WI38 (cell line): ENCODE measurements around the gene SLC7A4.

Experiments
- H3K4me3 ChIP-seq: 2 replicates; pipeline ENCODE4 v1.5.1; 2011; ENCODE audit warnings: low read depth, mild to moderate bottlenecking, control low read depth, low read length
- TF ChIP-seq, protein P1 (sequence below): IDR thresholded peaks from 2 replicates; pipeline ENCODE4 v1.5.1; 2012; ENCODE audit warnings: low read depth, mild to moderate bottlenecking, control low read depth, low read length

Gene SLC7A4

DNA sequence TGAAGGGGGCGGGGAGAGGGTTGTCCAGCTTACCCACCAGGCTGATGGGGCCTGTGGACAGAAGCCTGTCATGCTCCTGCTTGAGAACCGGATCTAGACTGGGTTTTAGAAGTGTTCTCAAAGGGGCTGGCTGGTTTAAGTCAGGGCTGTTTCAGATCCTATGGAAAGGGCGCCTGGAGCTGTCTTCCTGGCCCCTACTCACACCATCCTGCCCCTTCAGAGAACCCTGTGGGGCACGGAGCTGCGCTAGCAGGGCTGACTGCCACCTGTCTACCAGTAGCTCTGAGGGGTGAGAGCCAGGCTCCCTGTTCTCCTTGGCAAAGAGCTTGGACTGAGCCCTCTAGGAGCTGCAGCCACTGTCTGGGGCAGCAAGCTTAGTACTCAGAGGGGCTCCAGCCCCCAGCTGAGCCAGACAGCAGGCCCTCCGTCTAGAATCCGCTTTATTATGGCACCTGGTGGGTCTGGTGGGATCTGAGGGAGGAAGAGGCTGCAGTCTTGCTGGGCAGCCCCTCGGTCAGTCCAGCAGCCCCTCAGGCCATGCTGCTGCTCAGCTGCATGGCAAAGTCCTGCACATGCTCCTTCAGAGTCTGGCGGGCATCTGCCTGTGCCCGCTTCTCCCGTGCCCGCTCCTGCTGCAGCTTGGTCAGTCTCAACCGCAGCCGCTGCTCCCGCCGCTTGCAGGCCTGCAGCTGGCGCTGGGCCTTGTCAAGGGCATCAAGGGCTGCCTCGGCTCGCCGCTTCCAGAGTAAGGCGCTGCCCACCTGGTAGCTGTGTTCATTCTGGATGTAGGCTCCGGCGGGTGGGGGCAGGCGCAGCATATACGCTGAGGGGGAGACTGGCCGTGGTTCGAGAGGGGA, 32.8 kb downstream of the SLC7A4 start:
- TF ChIP-seq, protein P1, sequence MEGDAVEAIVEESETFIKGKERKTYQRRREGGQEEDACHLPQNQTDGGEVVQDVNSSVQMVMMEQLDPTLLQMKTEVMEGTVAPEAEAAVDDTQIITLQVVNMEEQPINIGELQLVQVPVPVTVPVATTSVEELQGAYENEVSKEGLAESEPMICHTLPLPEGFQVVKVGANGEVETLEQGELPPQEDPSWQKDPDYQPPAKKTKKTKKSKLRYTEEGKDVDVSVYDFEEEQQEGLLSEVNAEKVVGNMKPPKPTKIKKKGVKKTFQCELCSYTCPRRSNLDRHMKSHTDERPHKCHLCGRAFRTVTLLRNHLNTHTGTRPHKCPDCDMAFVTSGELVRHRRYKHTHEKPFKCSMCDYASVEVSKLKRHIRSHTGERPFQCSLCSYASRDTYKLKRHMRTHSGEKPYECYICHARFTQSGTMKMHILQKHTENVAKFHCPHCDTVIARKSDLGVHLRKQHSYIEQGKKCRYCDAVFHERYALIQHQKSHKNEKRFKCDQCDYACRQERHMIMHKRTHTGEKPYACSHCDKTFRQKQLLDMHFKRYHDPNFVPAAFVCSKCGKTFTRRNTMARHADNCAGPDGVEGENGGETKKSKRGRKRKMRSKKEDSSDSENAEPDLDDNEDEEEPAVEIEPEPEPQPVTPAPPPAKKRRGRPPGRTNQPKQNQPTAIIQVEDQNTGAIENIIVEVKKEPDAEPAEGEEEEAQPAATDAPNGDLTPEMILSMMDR: no peak
- H3K4me3 ChIP-seq: no peak overlapping the region

DNA sequence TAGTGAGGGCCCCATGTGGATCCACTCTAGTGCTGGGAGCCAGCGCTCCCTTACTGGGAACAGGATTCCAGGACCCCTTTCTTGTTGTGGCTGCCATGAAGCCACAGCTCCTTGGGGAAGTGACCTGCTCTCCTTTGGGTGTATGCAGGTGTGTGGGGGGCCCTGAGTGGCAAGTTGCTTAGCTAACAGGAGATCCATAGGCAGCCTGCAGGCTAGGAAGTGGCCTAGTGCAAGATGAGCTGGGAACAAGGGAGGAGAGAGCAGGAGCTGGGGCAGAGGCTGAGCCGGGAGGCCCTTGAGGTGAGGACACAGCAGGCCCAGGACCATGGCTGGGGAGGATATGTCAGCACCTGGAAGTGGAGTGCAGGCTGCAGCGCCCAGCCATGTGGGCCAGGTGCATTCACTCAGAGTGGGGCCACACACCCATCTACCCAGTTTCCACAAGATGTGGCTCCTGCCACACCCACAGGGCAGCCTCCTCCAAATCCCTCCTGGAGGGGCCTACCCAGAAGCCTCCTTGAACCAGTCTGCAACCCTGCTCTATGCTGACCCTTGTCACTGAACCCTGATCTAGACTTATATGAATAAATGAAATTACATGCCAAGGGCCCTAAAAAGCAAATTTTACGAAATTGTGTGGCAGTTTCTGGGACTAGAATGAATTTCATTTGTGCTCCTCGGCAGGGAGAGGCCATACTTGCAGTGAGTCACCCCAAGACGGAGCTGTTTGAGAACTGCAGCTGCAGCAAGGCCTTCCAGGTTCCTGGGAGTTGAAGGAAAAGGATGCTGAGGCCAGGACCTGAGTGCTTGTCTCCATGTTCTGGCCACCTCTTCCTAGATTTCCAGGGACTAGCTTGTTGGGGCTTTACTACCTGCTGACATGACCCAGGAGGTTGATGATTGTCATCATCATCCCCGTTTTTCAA, 33.7 kb downstream of the SLC7A4 start:
- no peak overlapping the region for H3K4me3 ChIP-seq
- TF ChIP-seq, protein P1: no peak

DNA sequence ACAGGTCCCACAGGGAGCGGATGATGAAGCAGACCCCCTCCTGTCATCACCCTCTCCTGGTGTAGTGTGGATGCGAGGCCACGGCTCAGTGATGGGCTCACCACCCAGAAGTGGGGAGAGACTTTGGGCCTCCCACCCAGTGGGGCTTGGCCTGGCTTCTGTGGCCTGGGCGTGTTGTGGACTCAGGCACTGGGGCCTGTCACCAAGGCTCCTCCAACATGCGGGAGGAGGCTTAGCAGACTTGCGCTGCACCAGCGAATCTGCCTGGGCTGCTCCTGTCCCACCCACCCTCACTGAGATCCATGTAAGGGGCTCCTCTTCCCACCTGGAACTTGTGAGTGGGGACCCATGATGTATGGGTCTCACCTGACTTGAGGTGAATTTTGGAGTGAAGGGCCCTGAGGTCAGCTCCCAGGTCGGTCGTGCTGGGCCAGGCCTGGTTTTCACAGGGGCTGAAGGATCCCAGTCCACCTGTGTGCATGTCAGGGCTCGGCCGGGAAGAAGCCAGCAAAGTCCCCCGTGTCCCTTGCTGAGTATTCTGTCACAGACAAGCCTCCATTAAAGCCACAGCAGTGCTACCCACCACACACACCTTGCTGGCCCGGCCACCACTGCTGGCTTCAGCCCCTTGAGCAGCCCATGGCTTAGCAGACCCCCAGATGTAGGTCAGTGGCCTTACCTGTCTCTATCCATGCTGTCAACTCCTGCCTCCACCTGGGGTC, 34.7 kb downstream of the SLC7A4 start:
- TF ChIP-seq, protein P1: no peak
- no peak overlapping the region for H3K4me3 ChIP-seq

DNA sequence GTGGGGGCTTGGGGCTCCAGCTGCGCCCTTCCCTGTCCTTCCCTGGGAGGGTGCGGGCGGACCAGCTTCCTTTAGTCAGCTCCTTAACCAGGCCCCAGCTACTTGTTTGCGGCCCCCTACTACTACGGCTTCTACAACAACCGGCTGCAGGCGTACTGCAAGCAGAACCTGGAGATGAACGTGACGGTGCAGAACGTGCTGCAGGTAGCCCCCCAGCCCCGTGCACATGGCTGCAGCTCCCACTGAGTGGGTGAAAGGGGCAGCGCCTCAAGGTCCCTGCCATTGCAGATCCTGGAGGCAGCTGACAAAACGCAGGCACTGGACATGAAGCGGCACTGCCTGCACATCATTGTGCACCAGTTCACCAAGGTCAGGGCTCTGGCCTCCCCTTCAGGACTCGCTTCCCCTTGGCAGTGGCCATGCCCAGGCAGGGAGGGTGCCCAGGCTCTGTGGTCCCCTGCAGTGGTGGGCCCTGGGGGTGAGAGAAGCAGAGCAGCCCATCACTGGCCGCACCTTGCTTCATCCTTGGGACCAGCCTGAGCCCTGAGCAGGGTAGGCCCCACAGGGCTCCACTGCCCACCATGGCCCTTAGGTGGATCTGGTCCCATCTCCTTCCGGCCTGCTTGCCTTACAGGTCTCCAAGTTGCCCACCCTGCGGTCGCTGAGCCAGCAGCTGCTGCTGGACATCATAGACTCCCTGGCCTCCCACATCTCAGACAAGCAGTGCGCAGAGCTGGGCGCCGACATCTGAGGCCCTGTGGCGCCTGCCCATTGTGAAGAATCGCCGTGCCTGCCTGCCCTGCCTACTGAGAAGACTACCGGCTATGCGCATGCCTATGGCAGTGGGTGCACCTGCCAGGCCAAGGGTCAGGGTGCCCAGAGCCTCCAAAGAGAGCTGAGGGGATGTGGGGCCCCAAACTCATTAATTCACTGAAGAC, 35.5 kb downstream of the SLC7A4 start:
- no peak overlapping the region for H3K4me3 ChIP-seq
- TF ChIP-seq, protein P1: no peak

DNA sequence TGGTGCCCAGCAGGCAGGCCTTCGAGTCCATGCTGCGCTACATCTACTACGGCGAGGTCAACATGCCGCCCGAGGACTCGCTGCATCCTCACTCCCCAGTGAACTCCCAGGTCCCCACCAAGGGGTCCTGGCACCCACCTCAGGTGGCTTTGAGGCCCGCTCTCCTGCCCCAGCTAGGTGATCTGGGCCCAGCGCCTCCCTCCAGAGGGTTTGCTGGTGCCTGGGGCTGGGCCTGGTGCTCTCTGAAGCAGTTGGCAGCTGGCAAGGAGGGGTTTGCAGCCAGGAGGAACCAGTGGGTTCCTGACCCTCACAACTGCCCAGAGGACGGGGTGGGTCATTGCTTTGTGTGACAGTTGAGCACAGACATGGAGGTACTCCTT, 36.3 kb downstream of the SLC7A4 start:
- TF ChIP-seq, protein P1: no peak
- H3K4me3 ChIP-seq: no peak overlapping the region

DNA sequence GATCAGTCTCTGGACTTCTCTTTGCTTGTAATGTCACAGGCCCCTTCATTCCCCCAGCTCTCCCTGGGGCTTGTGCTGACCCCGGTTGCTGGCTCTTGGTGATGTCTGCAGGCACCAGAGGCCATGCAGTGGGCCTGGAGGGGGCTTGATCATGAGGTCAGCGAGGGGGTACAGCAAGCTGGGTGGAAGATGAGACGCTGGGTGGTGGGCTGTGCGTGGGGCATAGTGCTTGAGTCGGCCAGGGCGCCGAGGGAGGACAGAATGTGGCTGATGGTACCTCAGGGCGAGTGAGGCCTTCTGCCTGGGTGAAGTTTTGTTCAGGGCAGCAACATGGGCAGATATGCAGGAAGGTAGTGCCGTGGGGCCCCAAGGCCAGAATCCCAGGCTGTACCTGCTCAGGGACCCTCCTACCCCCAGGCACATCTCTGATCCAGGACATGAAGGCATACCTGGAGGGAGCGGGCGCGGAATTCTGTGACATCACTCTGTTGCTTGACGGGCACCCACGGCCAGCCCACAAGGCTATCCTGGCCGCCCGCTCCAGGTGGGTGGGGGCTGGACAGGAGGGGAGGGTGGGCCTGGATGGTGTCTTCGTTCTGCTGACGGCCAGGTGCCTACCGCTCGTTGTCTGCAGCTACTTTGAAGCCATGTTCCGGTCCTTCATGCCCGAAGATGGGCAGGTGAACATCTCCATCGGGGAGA, 36.9 kb downstream of the SLC7A4 start:
- no peak overlapping the region for H3K4me3 ChIP-seq
- TF ChIP-seq, protein P1: no peak
